Measurements from ENCODE around the gene RPL36A. TPM values are rescaled to one million over a fixed set of nuclear protein-coding genes. Genes with fewer than 3 reads are reported as not detected.
A peak's percentile ranks its signal among the peaks of the same experiment; 100 is the strongest.

RPL36A gene
- total and polyA plus RNA-seq, 9 of the 15 experiments (the other 6 are each of a cell fraction or from before 2014, with no cell fraction given) = 412 to 4,539 (median 3,209) TPM

- TF ChIP-seq ZNF318 (IDR thresholded peaks at IDR 0.05; ENCODE audit: borderline replicate concordance in 1 of 2, low read depth in 1 of 2) = 0 out of 4 replicates have a peak, but pooled peaks of 1 of the 2 experiments have one; percentile 40
- peak; percentile 59; the same call in 1 of the 2 replicates for TF ChIP-seq TFAP4 (CRISPR knock-in tag; IDR thresholded peaks at IDR 0.05; ENCODE audit: borderline replicate concordance)
- TF ChIP-seq ZNF740 (CRISPR knock-in tag; IDR thresholded peaks at IDR 0.05) = peak; percentile 90
- no peak for TF ChIP-seq ZNF740 (tag; IDR thresholded peaks at IDR 0.05)
- TF ChIP-seq MYC (IDR thresholded peaks at IDR 0.05; ENCODE audit: low read depth, low read length) = peak; percentile 97
- TF ChIP-seq MYC (CRISPR knock-in tag; IDR thresholded peaks at IDR 0.05; ENCODE audit: borderline replicate concordance, low read depth) = peak; percentile 93
- TF ChIP-seq MTA1 (IDR thresholded peaks at IDR 0.05; ENCODE audit: borderline replicate concordance) = no peak
- TF ChIP-seq ARNT (IDR thresholded peaks at IDR 0.05) = peak in 1 of 2 experiments; percentile 52; a peak in 1 of 4 replicates
- peak; percentile 41; the same call in 1 of the 2 replicates for TF ChIP-seq KLF1 (tag; IDR thresholded peaks at IDR 0.05)
- peak; percentile 20; the same call in 1 of the 2 replicates for TF ChIP-seq STAT5A (IDR thresholded peaks at IDR 0.05; ENCODE audit: borderline replicate concordance, low read length)
- peak; percentile 3; the same call in 1 of the 2 replicates for TF ChIP-seq JUN (IDR thresholded peaks at IDR 0.05; ENCODE audit: borderline replicate concordance, low read depth, low read length)
- TF ChIP-seq JUN (CRISPR knock-in tag; IDR thresholded peaks at IDR 0.05; ENCODE audit: borderline replicate concordance) = no peak
- TF ChIP-seq MAZ (CRISPR knock-in tag; conservative IDR thresholded peaks at IDR 0.05 in 1 of 2, IDR thresholded peaks at IDR 0.05 in 1 of 2) = peak in 1 of 2 experiments; percentile 66; a peak in 2 of 4 replicates
- peak; percentile 61; the same call in 1 of the 2 replicates for TF ChIP-seq SOX6 (IDR thresholded peaks at IDR 0.05)
- no peak for TF ChIP-seq ZKSCAN1 (IDR thresholded peaks at IDR 0.05; ENCODE audit: low read depth, low read length)
- TF ChIP-seq GTF2A2 (tag; IDR thresholded peaks at IDR 0.05) = 0 out of 2 replicates have a peak, but pooled peaks have one; percentile 39
- TF ChIP-seq C11orf30 (IDR thresholded peaks at IDR 0.05; ENCODE audit: low read depth) = peak; percentile 26; the same call in 1 of the 2 replicates
These were observed at the start of gene RPL36A (continued) for GRCh38 chrX:101390664-101391525.

Data from K562 (cell line).